Neural cell (in vitro differentiated cells): ENCODE results near the gene THADA.

Experiments used
- RAD21 ChIP-seq: fragments of 450-650 bp; conservative IDR thresholded peaks from 2 replicates; pipeline ENCODE4 v1.6.1; 2014; ENCODE audit warnings: antibody characterized with exemption, mild to moderate bottlenecking, moderate library complexity
- TAF1 ChIP-seq: IDR thresholded peaks from 2 replicates; pipeline ENCODE4 v1.6.1; 2012; ENCODE audit warnings: low read depth

DNA sequence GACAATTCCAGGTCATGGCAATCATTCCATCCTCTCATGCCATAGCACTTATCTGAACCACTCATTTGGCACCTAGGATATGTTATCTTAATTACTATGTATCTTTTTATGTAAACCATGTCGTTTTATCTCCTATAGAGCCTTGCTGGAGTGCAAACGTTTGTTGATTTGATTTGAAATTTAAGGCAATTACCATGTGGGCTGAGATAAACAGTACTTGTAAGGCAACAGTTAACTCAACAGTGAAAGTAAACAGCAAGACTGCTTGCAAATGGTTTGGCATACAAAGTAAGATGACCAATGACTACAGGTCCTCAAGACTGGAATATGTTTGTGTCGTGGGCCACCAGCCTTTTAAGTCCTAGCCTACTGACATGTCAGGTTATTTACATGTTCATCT, 235.7 kb downstream of the THADA start:
- TF ChIP-seq RAD21 (no peak), TAF1 (no peak)
